ENCODE data around the gene CLCN1. TPM values are rescaled to one million over a fixed set of nuclear protein-coding genes. Genes with fewer than 3 reads are reported as not detected.
"Not testable (repeated sequence)": the region's sequence is repeated elsewhere in the genome, so short reads cannot be mapped to it uniquely, and the experiment has no call there.

Gene CLCN1
- total RNA-seq, 1 experiment from 2014 or later = not detected

- Histone ChIP-seq H3K9ac (ENCODE audit: low read length) (no peak overlapping the region), H3K27ac (ENCODE audit: low read length) (no peak overlapping the region), H4K20me1 (ENCODE audit: insufficient read depth, low read depth, low read length) (no peaks in the 10 kb centered on the region)
Observed at GRCh38 chr7:143390104-143390772, 74.3 kb downstream of the CLCN1 start.

GRCh38 chr7:143390773-143391317, 74.9 kb downstream of the CLCN1 start:
- H3K36me3 ChIP-seq (ENCODE audit: insufficient read depth, low read length) = no peaks in the 10 kb centered on the region
- no peak overlapping the region for H3K9ac ChIP-seq (ENCODE audit: low read length)
- H3K4me3 ChIP-seq (ENCODE audit: low read length) = no peak overlapping the region
- no peak overlapping the region for H3K27ac ChIP-seq (ENCODE audit: low read length)
- H3K9me3 ChIP-seq (ENCODE audit: low read length) = no peaks in the 10 kb centered on the region
- no peaks in the 10 kb centered on the region for H4K20me1 ChIP-seq (ENCODE audit: insufficient read depth, low read depth, low read length)
- no peaks in the 10 kb centered on the region for H3K27me3 ChIP-seq (ENCODE audit: low read length)
- no peaks in the 10 kb centered on the region for H3K9me2 ChIP-seq (replicated peaks; ENCODE audit: insufficient read depth, low read length)
- no peak overlapping the region for H3K4me2 ChIP-seq (ENCODE audit: low read depth, low read length, poor library complexity, severe bottlenecking)
- no peak for DNase-seq
- H3K4me1 ChIP-seq (ENCODE audit: low read length) = no peaks in the 10 kb centered on the region
- no peak overlapping the region for H2AFZ ChIP-seq (ENCODE audit: low read length)
- H3K79me2 ChIP-seq (ENCODE audit: low read length) = no peaks in the 10 kb centered on the region

More at GRCh38 chr7:143390104-143390772, 74.3 kb downstream of the CLCN1 start:
- Histone ChIP-seq H3K4me3 (ENCODE audit: low read length) (no peak overlapping the region), H3K27me3 (ENCODE audit: low read length) (no peaks in the 10 kb centered on the region), H3K4me2 (ENCODE audit: low read depth, low read length, poor library complexity, severe bottlenecking) (no peak overlapping the region), H3K9me3 (ENCODE audit: low read length) (no peaks in the 10 kb centered on the region), H3K9me2 (replicated peaks; ENCODE audit: insufficient read depth, low read length) (no peaks in the 10 kb centered on the region), H3K79me2 (ENCODE audit: low read length) (no peaks in the 10 kb centered on the region), H3K4me1 (ENCODE audit: low read length) (no peaks in the 10 kb centered on the region), H3K36me3 (ENCODE audit: insufficient read depth, low read length) (no peaks in the 10 kb centered on the region), H2AFZ (ENCODE audit: low read length) (no peak overlapping the region)
- no peak for DNase-seq

GRCh38 chr7:143391462-143392404, 75.8 kb downstream of the CLCN1 start:
- Histone ChIP-seq H3K4me2 (ENCODE audit: low read depth, low read length, poor library complexity, severe bottlenecking) (no peak overlapping the region), H2AFZ (ENCODE audit: low read length) (no peak overlapping the region), H3K79me2 (ENCODE audit: low read length) (no peaks in the 10 kb centered on the region), H3K4me3 (ENCODE audit: low read length) (no peak overlapping the region), H3K4me1 (ENCODE audit: low read length) (no peaks in the 10 kb centered on the region), H3K9me3 (ENCODE audit: low read length) (no peaks in the 10 kb centered on the region), H3K27ac (ENCODE audit: low read length) (no peak overlapping the region), H3K9me2 (replicated peaks; ENCODE audit: insufficient read depth, low read length) (no peaks in the 10 kb centered on the region), H3K9ac (ENCODE audit: low read length) (no peak overlapping the region), H4K20me1 (ENCODE audit: insufficient read depth, low read depth, low read length) (no peaks in the 10 kb centered on the region), H3K27me3 (ENCODE audit: low read length) (no peaks in the 10 kb centered on the region), H3K36me3 (ENCODE audit: insufficient read depth, low read length) (no peaks in the 10 kb centered on the region)
- no peak for DNase-seq

GRCh38 chr7:143392427-143392826, 76.5 kb downstream of the CLCN1 start:
- H3K9me3 ChIP-seq (ENCODE audit: low read length); H4K20me1 ChIP-seq (ENCODE audit: insufficient read depth, low read depth, low read length); H3K27ac ChIP-seq (ENCODE audit: low read length); H2AFZ ChIP-seq (ENCODE audit: low read length); H3K9me2 ChIP-seq (replicated peaks; ENCODE audit: insufficient read depth, low read length); H3K36me3 ChIP-seq (ENCODE audit: insufficient read depth, low read length); DNase-seq; H3K79me2 ChIP-seq (ENCODE audit: low read length); H3K4me1 ChIP-seq (ENCODE audit: low read length); H3K9ac ChIP-seq (ENCODE audit: low read length); H3K27me3 ChIP-seq (ENCODE audit: low read length); H3K4me2 ChIP-seq (ENCODE audit: low read depth, low read length, poor library complexity, severe bottlenecking); H3K4me3 ChIP-seq (ENCODE audit: low read length): not testable (repeated sequence)

- no peaks in the 10 kb centered on the region for H3K27me3 ChIP-seq (ENCODE audit: low read length)
- H3K27ac ChIP-seq (ENCODE audit: low read length) = no peak overlapping the region
- DNase-seq = no peak
- H3K4me2 ChIP-seq (ENCODE audit: low read depth, low read length, poor library complexity, severe bottlenecking) = no peak overlapping the region
- H4K20me1 ChIP-seq (ENCODE audit: insufficient read depth, low read depth, low read length) = no peaks in the 10 kb centered on the region
- H3K4me3 ChIP-seq (ENCODE audit: low read length) = no peak overlapping the region
- no peaks in the 10 kb centered on the region for H3K79me2 ChIP-seq (ENCODE audit: low read length)
- no peak overlapping the region for H3K9ac ChIP-seq (ENCODE audit: low read length)
- no peaks in the 10 kb centered on the region for H3K4me1 ChIP-seq (ENCODE audit: low read length)
- no peak overlapping the region for H2AFZ ChIP-seq (ENCODE audit: low read length)
- no peaks in the 10 kb centered on the region for H3K9me2 ChIP-seq (replicated peaks; ENCODE audit: insufficient read depth, low read length)
- H3K36me3 ChIP-seq (ENCODE audit: insufficient read depth, low read length) = no peaks in the 10 kb centered on the region
- no peaks in the 10 kb centered on the region for H3K9me3 ChIP-seq (ENCODE audit: low read length)
Observed at GRCh38 chr7:143392875-143393266, 77.0 kb downstream of the CLCN1 start.

GRCh38 chr7:143393267-143394041, 77.5 kb downstream of the CLCN1 start:
- Histone ChIP-seq H3K79me2 (ENCODE audit: low read length) (no peaks in the 10 kb centered on the region), H3K9me3 (ENCODE audit: low read length) (no peaks in the 10 kb centered on the region), H3K4me3 (ENCODE audit: low read length) (no peak overlapping the region), H4K20me1 (ENCODE audit: insufficient read depth, low read depth, low read length) (no peaks in the 10 kb centered on the region), H3K9me2 (replicated peaks; ENCODE audit: insufficient read depth, low read length) (no peaks in the 10 kb centered on the region), H3K4me1 (ENCODE audit: low read length) (no peaks in the 10 kb centered on the region), H3K36me3 (ENCODE audit: insufficient read depth, low read length) (no peaks in the 10 kb centered on the region), H2AFZ (ENCODE audit: low read length) (no peak overlapping the region), H3K27ac (ENCODE audit: low read length) (no peak overlapping the region), H3K27me3 (ENCODE audit: low read length) (no peaks in the 10 kb centered on the region), H3K9ac (ENCODE audit: low read length) (no peak overlapping the region), H3K4me2 (ENCODE audit: low read depth, low read length, poor library complexity, severe bottlenecking) (no peak overlapping the region)
- no peak for DNase-seq

GRCh38 chr7:143394068-143394467, 78.2 kb downstream of the CLCN1 start:
- DNase-seq = no peak
- H3K27ac ChIP-seq (ENCODE audit: low read length) = no peak overlapping the region
- H2AFZ ChIP-seq (ENCODE audit: low read length) = no peak overlapping the region
- no peak overlapping the region for H3K9ac ChIP-seq (ENCODE audit: low read length)
- H3K4me2 ChIP-seq (ENCODE audit: low read depth, low read length, poor library complexity, severe bottlenecking) = no peak overlapping the region
- no peaks in the 10 kb centered on the region for H3K36me3 ChIP-seq (ENCODE audit: insufficient read depth, low read length)
- no peaks in the 10 kb centered on the region for H4K20me1 ChIP-seq (ENCODE audit: insufficient read depth, low read depth, low read length)
- H3K4me1 ChIP-seq (ENCODE audit: low read length) = no peaks in the 10 kb centered on the region
- no peaks in the 10 kb centered on the region for H3K27me3 ChIP-seq (ENCODE audit: low read length)
- no peaks in the 10 kb centered on the region for H3K9me3 ChIP-seq (ENCODE audit: low read length)
- H3K79me2 ChIP-seq (ENCODE audit: low read length) = no peaks in the 10 kb centered on the region
- H3K9me2 ChIP-seq (replicated peaks; ENCODE audit: insufficient read depth, low read length) = no peaks in the 10 kb centered on the region
- H3K4me3 ChIP-seq (ENCODE audit: low read length) = no peak overlapping the region

- Histone ChIP-seq H3K4me2 (ENCODE audit: low read depth, low read length, poor library complexity, severe bottlenecking) (no peak overlapping the region), H2AFZ (ENCODE audit: low read length) (no peak overlapping the region), H3K27ac (ENCODE audit: low read length) (no peak overlapping the region), H3K4me1 (ENCODE audit: low read length) (no peaks in the 10 kb centered on the region), H4K20me1 (ENCODE audit: insufficient read depth, low read depth, low read length) (no peaks in the 10 kb centered on the region), H3K9me3 (ENCODE audit: low read length) (no peaks in the 10 kb centered on the region), H3K4me3 (ENCODE audit: low read length) (no peak overlapping the region), H3K9ac (ENCODE audit: low read length) (no peak overlapping the region), H3K36me3 (ENCODE audit: insufficient read depth, low read length) (no peaks in the 10 kb centered on the region), H3K27me3 (ENCODE audit: low read length) (no peaks in the 10 kb centered on the region), H3K9me2 (replicated peaks; ENCODE audit: insufficient read depth, low read length) (no peaks in the 10 kb centered on the region), H3K79me2 (ENCODE audit: low read length) (no peaks in the 10 kb centered on the region)
- no peak for DNase-seq
Observed at GRCh38 chr7:143394777-143395176, 78.9 kb downstream of the CLCN1 start.

All from Karpas-422 (cell line).